GF-D8 (cell line): ENCODE data around the gene NRN1L.
"Not testable (repeated sequence)": the region's sequence is repeated elsewhere in the genome, so short reads cannot be mapped to it uniquely, and the experiment has no call there.

Experiments used
- DNase-seq: peaks from one replicate; lab custom pipeline; 2025; lab: John Stamatoyannopoulos, UW

The NRN1L gene

GRCh38 chr16:67883146-67883871 is 1.4 kb upstream of the NRN1L start:
- DNase-seq: no peak

- DNase-seq: no peak
Observed at GRCh38 chr16:67883872-67884261, 818 bp upstream of the NRN1L start.

GRCh38 chr16:67885545-67885944 is 860 bp downstream of the NRN1L start:
- DNase-seq: no peak

DNA sequence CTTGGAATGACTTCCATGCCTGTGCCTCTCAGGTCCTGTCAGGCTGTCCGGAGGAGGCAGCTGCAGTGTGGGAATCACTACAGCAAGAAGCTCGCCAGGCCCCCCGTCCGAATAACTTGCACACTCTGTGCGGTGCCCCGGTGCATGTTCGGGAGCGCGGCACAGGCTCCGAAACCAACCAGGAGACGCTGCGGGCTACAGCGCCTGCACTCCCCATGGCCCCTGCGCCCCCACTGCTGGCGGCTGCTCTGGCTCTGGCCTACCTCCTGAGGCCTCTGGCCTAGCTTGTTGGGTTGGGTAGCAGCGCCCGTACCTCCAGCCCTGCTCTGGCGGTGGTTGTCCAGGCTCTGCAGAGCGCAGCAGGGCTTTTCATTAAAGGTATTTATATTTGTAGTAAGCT is 1.3 kb downstream of the NRN1L start:
- no peak for DNase-seq

DNA sequence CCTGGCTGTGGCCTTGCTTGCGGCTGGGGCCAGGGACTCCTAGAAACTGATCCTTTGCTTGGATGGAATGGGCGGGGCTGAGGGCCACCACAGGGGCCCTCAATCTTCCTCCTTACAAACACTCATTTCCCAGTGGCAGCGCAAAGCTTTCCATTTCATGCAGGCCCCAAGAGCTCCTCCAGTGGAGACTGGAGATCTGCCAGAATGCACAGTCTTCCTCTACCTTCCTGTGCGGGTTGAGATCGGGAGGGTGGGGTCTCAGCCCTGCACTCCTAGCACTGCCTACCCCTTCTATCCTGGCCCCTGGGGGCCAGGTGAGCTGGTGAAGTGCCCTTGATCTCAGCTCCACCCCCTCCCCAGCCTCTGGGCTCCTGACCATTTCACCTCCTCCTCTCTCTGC is 1.7 kb downstream of the NRN1L start:
- DNase-seq: no peak

- no peak for DNase-seq
Observed at GRCh38 chr16:67888331-67888730, 3.6 kb downstream of the NRN1L start.

DNA sequence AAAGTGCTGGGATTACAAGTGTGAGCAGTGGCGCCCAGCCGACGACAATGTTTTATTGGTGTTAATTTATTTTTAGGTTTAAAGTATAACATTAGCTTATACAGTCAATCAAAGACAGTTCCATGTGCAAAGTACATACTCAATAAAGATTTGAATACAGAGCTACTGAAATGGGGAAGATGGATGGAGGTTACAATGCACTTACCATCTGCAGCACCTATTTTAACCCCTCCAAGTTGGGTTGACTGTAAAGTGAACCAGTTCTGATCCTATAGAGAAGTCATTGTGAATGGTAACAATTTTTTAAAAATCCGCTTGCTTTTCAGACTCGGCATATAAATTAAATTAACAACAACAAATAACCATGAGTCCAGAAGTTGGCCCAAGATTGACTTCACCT is 7.7 kb downstream of the NRN1L start:
- DNase-seq: no peak

DNA sequence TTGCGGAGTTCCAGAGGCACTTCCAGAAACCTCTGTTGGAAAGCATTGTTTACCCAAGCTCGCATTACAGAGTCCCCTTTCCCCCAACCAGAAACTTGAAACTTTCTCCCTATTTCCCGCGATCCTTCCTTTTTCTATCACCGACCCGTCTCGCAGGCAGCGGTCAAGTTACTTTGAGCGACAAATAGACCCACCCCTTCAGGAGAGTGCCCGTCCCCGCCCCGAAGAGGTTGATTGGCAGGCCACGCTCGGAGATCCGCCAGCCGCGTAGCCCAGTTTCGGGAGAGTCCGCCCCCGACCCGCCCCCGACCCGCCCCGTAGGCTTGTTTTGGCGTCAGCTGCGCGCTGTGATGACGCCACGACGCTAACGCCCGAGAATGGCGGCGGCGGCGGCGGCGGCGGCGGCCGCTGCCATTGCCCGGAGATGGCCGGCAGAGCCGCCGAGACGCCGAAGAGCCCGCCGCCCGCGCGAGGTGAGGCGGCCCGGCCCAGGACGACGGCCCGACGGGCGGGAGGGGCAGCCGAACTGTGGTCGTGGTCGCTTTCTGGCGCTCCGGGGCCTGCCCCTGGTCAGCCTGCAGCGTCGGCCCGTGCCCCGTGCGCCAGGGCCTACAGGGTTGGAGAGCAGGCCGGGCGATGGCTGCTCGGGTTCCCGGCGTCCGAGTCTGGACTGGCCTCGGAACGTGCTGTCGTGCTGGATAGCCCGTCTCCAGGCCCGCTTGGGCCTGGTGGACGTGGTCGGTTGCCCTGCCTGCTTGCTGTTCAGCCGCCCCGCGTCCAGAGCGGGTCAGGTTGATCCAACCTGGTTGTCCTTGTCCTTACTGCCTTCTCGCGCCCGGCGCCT is 8.4 kb downstream of the NRN1L start, which contains the start of gene PSKH1:
Gene PSKH1, plus strand, starts transcription at position 356 of the 844 bp plus-strand sequence. CDS start 15,496 bp downstream, outside the sequence.
- peak; percentile 88 for DNase-seq

GRCh38 chr16:67893743-67894399 is 9.2 kb downstream of the NRN1L start:
- no peak for DNase-seq

DNA sequence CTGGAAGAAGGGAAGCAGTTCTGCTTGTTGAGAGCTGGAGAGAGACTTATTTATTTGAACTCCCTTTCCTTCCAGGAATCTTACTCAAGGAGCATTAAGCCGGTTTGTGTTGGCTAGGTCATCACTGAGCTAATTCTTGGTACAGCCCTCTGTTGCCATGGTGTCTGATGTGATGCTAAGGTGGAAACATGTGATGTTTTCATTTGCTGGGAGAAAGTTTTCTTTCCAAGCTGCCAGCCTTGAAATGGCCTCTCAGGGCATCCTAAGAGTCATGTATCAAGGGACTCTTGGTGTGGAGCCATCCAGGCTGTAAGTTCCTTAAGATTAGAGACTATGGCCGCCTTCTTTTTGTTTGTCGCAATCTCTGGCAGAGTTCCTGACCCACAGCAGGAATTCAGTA is 12.5 kb downstream of the NRN1L start:
- no peak for DNase-seq

- DNase-seq: no peak
Observed at GRCh38 chr16:67901734-67902133, 17.0 kb downstream of the NRN1L start.

DNA sequence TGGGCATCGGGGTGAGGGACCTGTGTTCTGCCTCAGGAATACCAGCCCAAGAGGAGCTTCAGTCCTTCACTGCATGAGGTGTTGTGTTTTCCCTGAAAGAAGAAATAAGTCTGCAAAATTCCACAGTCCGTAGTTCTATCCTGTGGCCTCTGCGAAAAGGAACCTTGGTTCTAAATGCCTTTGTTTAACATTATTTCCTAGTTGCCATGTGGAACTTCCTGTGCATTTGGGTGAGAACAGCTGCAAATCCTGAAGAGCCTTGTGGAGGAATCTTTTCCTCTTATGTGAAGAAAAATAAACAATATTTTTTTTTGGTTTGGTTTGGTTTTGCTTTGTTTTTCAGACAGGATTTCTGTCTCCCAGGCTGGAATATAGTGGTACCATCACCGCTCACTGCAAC is 18.1 kb downstream of the NRN1L start:
- DNase-seq: no peak

DNA sequence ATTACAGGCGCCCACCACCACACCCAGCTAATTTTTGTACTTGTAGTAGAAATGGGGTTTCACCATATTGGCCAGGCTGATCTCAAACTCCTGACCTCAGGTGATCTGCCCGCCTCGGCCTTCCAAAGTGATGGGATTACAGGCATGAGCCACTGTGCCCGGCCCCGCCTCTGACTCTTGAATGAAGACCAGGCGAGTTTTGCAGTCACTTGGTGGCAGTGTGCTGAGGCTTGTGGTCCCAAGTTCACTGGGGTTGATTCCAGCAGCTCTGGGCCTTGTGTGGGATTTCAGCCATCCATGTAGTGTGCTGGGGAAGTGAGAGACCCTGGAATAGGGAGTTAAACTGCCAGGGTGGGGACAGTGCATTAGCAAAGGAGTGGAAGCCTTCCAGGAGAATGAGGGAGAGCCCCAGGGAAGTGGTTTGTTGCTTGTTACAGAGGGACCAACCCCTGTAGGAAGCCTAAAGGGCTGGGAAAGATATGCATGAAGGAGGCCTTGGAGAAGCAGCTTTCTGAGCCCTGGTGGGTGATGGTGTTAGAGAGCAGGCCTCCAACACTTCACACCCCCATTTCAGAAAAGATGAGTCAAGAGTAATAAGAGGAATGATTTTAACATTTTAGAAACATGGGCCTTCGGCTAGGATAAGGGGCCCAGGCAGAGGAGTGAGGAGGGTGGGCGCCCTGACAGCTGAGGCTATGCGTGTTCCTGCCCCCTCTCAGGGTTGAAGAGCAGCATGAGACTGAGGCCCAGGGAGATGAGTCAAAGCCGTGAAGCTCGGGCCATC is 22.9 kb downstream of the NRN1L start:
- no peak for DNase-seq

DNA sequence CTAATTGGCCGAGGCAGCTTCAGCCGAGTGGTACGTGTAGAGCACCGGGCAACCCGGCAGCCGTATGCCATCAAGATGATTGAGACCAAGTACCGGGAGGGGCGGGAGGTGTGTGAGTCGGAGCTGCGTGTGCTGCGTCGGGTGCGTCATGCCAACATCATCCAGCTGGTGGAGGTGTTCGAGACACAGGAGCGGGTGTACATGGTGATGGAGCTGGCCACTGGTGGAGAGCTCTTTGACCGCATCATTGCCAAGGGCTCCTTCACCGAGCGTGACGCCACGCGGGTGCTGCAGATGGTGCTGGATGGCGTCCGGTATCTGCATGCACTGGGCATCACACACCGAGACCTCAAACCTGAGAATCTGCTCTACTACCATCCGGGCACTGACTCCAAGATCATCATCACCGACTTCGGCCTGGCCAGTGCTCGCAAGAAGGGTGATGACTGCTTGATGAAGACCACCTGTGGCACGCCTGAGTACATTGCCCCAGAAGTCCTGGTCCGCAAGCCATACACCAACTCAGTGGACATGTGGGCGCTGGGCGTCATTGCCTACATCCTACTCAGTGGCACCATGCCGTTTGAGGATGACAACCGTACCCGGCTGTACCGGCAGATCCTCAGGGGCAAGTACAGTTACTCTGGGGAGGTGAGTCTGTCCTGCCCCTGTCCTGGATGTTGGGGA is 24.5 kb downstream of the NRN1L start:
- no peak for DNase-seq

DNA sequence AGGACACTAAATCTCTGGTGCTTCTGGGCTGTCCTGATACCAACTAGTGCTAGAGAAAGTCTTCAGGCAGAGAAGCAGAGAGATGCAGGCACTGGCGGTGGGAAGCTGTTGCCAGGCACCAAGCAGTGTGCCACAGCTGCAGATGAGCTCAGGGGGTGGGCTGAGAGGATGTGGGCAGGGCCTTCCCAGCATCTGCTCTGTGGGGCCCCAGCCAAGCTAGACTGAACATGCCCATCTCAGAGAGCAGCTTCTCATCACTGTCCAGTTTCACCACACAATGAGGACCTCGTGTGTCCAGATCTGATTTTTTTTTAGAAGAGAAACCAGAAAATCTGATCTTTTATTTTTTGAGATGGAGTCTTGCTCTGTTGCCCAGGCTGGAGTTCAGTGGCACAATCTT is 25.5 kb downstream of the NRN1L start:
- DNase-seq: no peak

DNA sequence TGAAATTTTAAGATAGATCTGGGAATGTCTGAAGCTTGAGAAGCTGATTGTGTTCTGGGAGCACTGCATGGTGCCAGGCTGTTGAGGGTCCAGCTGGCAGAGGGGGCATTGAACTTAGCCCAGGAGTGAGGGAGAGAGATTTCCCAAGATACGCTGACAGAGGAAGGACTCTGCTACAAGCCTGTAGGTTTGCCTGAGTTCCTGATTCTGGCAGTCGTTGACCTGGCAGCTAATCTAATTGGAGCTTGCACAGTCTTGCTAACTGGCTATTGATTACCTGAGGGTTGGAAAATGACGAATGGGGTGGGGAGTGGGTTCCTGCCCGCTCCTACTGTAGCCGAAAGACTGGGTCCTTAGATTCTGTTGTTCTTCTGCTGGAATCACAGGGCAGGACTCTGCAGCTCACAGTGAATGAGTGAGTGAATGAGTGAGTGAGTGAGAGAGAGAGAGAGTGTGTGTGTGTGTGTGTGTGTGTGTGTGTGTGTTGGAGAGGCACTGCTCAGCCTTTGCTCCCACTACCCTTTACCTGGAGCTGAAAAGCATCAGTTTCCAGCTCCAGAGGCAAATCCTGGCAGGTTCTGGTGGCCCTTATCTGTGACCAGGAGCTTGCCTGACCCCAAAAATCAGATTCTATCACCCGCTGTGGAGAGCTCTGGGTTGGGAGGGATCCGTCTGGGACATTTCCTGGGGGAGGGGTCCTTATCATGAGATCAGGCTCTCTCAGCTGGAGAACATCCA is 30.2 kb downstream of the NRN1L start:
- DNase-seq: no peak

DNA sequence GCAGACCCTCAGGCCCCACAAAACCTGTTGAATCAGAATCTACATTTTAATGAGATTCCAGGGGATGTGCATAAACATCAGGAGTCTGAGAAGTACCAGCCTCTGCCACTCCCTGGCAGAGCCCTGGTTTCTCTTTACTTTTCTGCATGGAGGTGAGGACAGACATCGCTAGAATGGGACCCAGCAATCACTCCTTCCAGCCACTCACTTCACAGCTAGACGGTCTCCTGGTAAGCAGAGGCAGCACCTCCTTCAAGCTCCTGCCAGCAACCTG is 30.7 kb downstream of the NRN1L start:
- not testable (repeated sequence) for DNase-seq

GRCh38 chr16:67915831-67916723 is 31.4 kb downstream of the NRN1L start:
- no peak for DNase-seq

DNA sequence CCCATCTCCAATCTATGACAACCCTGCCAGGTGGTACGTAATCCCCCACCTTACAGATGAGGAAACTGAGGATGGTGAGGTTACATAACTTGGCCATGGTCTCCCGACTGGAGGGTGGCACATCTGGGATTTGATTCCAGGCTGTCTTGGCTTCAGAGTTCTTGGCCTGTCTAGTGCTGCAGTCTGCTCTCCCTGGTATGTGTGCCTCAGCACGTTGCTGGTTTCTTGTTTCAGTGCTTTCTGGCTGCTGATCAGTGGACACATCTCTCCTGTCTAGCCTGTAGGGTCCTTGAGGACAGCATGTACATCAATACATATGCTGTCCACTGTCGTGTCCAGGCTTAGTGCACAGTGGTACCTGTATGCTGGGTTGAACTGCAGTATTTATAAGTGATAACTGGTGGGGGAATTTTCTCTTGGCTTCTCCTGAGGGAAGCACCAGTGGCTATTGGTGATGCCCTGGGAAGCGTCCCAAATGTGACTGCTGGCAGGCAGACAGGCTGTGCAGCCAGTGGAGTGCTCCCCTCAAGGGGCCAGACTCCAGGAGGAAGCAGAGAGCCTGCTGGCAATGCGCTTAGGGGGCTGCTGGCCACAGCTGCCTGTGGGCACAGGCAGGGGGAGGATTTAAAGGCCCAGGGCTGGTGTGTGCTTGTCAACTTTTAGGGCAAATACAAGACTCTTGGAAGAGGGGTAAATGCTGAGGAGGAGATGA is 32.6 kb downstream of the NRN1L start:
- DNase-seq: no peak
